Astrocyte of the cerebellum (primary cell): ENCODE data around the gene TSSK2.

Experiments
- DNase-seq: peaks from one replicate; pipeline ENCODE4 v3.0.0-alpha.2; 2011; ENCODE audit warnings: low read depth
- H3K4me3 ChIP-seq: 2 replicates; pipeline ENCODE4 v1.5.1; 2011; ENCODE audit warnings: mild to moderate bottlenecking, low read depth, low read length, moderate library complexity
- in situ Hi-C: cut with HindIII; loops from 2 replicates; pipeline ENCODE4 v1.10.0; 2017; ENCODE audit warnings: low sequenced_read_pairs
- TF ChIP-seq, protein P1 (sequence below): IDR thresholded peaks from 2 replicates; pipeline ENCODE4 v1.5.1; 2012; ENCODE audit warnings: low read length, low read depth, moderate library complexity, mild to moderate bottlenecking; ENCODE audit errors: missing control alignments

TSSK2 gene

DNA sequence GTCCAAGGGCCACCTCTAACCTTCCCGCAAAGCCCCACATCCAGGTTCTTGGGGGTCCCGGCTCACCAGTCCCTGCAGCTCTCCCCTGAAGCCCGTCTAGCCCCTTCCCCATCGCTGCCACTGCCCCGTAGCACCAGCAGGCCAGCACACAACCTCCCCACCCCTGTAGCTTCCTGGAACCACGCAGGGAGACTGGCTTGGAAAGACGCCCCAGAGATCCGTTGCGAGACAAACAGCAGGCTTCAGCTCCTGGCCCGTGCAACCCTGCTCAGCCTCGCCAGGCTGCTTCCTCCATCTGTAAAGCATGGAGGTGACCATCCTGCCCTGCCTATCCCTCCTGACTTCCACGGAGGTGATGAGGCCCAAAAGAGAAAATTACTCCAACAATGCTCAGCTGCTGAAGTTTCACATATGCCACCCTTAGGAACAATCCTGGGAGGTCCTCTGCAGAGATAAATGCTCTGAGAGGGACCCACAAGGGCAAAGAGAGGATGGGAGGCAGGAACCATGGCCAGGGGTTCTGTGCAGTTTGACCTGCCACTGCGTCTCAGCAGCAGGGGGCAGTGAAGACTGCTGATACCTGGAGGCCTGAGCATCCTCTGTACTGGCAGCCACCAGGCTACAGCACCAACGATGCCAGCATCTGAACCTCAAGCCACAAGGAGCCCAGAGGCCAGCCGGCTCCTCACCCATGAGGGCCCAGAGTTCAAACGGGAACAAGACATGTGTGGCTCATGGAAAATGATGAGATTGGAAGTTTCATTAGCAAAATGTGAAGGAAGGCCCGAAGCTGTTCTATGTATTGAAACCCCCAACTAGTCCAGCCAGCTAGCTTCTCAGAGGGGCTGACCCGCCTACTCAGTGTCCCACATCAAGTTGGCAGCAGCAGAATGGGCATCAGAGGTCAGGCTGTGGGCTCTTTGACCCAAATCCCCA is 25.0 kb upstream of the TSSK2 start:
- H3K4me3 ChIP-seq, result no peak overlapping the region
- TF ChIP-seq, protein P1, sequence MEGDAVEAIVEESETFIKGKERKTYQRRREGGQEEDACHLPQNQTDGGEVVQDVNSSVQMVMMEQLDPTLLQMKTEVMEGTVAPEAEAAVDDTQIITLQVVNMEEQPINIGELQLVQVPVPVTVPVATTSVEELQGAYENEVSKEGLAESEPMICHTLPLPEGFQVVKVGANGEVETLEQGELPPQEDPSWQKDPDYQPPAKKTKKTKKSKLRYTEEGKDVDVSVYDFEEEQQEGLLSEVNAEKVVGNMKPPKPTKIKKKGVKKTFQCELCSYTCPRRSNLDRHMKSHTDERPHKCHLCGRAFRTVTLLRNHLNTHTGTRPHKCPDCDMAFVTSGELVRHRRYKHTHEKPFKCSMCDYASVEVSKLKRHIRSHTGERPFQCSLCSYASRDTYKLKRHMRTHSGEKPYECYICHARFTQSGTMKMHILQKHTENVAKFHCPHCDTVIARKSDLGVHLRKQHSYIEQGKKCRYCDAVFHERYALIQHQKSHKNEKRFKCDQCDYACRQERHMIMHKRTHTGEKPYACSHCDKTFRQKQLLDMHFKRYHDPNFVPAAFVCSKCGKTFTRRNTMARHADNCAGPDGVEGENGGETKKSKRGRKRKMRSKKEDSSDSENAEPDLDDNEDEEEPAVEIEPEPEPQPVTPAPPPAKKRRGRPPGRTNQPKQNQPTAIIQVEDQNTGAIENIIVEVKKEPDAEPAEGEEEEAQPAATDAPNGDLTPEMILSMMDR, result no peak
- in situ Hi-C loops, result no loop called here
- DNase-seq, result no peak

DNA sequence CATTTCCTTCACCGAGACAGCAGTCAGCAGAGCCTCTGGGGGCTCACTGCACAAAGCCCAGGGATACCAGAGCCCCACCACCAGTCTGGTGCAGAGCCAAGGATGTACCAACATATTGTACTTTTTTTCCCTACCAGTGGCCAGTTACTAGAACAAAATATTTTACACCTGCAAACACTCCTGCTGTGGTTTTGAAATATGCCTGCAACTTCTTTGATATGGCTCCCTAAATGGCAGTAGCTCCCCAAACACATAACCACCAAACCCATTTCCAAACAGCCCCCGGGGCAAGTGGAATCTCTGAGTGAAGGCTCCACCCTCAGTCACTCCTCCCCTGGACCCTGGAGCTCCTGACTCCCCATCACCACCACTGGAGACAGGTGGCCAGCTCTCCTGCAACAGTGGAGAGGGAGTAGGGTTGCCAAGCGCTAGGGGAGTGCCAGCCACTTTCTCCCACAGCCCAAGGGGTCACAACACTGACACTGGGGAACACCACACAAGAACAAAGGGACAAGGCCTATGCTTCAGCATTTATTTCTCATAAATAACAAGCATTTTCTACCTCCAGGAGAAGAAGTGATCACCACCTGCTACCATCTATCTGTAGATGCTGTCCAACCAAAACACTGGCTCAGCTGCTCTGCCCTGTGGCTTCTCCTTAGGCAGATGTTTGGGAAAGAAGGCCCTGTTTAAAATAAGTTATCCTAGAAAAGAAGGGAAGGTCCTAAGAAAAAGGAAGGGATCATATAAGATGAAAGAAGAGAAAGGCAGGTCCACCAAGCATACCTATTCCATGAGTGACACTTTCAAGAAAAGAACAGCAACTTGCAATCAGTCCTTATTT is 24.0 kb upstream of the TSSK2 start:
- H3K4me3 ChIP-seq, result no peak overlapping the region
- in situ Hi-C loops, result no loop called here
- TF ChIP-seq, protein P1, result no peak
- no peak for DNase-seq

DNA sequence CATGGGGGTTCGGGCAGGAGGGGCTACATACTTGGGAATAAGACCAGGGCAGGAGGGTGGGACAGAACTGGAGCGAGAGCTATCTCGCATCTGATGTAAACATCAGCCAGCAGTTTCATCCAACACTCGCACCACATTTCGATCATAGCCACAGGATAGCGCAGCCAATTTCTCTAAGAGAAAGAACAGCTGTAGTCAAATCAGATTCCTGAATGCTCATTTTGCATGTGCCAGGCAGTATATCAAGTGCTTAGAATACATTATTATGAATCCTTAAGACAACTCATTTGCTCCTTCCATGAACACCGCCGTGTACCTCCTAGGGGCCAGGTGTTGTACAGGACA is 23.4 kb upstream of the TSSK2 start:
- TF ChIP-seq, protein P1, result no peak
- no peak overlapping the region for H3K4me3 ChIP-seq
- DNase-seq, result no peak
- in situ Hi-C loops, result no loop called here

DNA sequence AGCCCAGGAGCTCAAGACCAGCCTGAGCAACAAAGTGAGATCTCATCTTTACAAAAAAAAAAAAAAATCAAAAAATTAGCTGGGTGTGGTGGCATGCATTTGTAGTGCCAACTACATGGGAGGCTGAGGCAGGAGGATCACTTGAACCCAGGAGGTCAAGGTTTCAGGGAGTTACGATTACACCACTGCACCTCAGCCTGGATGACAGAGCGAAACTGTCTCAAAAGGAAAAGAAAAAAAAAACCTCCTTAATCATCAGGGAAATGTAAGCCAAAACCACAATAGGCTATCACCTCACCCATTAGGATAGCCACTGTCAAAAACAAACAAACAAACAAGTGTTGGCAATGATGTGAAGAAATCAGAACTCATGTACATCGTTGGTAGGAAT is 22.3 kb upstream of the TSSK2 start:
- in situ Hi-C loops, result no loop called here
- TF ChIP-seq, protein P1, result no peak
- DNase-seq, result no peak
- no peak overlapping the region for H3K4me3 ChIP-seq

DNA sequence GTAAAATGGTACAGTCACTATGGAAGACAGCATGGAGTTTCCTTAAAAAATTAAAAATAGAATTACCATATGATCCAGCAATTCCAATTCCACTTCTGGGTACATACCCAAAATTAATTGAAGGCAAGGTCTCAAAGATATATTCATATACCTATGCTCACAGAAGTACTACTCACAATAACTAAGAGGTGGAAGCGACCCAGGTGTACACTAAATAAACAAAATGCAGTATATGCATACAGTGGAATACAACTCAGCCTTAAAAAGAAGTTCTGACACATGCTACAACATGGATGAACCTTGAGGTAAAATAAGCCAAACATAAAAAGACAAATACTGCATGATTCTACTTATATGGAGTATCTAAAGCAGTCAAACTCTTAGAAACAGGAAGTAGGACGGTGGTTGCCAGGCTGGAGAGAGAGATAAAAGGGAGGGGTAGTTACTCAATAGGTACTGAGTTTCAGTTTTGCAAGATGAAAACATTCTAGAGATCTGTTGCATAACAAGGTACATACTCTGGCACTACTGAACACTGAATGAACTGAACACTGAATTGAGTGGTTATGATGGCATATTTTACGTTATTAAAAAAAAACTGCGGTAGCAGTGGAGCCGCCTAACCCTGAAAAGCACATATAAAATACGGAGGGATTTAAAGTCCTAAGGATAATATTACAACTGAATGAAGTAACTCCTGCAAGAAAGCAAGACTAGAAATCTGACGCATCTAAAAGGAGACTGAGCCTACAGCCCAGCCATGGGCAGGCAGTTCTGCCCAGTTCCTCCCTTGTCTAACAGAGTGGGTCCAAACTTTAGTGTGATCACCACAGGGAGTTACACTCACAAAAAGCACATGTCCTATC is 21.7 kb upstream of the TSSK2 start:
- TF ChIP-seq, protein P1, result no peak
- H3K4me3 ChIP-seq, result no peak overlapping the region
- DNase-seq, result no peak
- in situ Hi-C loops, result no loop called here

DNA sequence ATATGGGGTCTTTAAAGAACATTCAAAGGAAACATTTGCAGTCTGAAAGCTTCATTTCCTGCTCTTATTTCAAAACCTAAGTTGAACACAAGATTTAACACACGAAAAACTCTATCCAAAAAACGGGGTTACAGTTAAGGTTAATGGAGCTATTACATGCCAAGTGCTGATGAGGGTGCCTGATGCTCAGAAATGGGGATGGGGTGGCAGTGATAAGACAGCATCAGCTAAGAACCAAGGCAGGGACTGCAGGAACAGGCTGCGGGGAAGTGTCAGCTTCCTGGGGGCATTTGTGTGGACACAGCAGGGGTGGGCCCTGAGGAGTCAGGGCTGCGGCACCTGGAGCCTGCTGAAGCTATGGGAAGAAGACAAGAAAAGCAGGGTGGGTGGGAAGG is 21.0 kb upstream of the TSSK2 start:
- TF ChIP-seq, protein P1, result no peak
- no peak overlapping the region for H3K4me3 ChIP-seq
- in situ Hi-C loops, result no loop called here
- no peak for DNase-seq
